ENCODE data around the gene PCDHAC2. TPM values are rescaled to one million over a fixed set of nuclear protein-coding genes. Genes with fewer than 3 reads are reported as not detected.

The PCDHAC2 gene
- total and polyA plus RNA-seq, 3 donors from 2014 or later: 9.4 to 19.6 (median 15.5) TPM

- Histone ChIP-seq H3K36me3 (ENCODE audit: low read depth, missing control alignments) (no peaks in the 10 kb centered on the region), H3K9me3 (no peaks in the 10 kb centered on the region), H3K27ac (no peak overlapping the region), H3K4me1 (no peaks in the 10 kb centered on the region), H3K27me3 (no peaks in the 10 kb centered on the region), H3K4me3 (no peak overlapping the region)
- no peak for DNase-seq
- intact Hi-C loops (cut with DNase I; ENCODE audit: low total_unique reads): no loop called here
- TF ChIP-seq POLR2A (IDR thresholded peaks at IDR 0.05) (no peak), CTCF (IDR thresholded peaks at IDR 0.05) (no peak)
- WGBS, 2 donors: 66 to 78% methylated on average over 7 of the region's 7 CpGs
Observed at GRCh38 chr5:140989254-140990020, 23.2 kb downstream of the PCDHAC2 start.

DNA sequence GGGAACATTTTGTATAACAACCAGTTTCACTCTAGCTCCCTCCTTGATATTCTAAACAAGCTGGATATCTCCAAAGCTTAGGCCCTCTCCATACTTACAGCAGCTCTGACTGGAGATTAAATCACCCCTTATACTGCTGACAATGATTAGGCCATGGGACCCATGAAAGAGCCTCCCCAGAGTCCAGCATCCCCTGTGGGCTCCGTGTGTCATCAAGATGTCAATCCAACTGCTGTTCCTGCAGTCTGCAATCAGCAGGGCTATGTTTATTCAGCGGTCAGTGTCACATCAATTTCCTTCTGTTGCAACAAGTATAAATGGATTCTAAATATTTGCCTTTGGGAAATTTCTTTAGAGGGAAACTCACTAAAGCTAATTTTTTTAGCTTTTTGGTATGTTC is 26.6 kb downstream of the PCDHAC2 start:
- Histone ChIP-seq H3K4me3 (no peak overlapping the region), H3K9me3 (no peaks in the 10 kb centered on the region), H3K36me3 (ENCODE audit: low read depth, missing control alignments) (no peaks in the 10 kb centered on the region), H3K27me3 (no peaks in the 10 kb centered on the region), H3K27ac (no peak overlapping the region), H3K4me1 (peaks cover 3% of the 10 kb centered on the region)
- TF ChIP-seq POLR2A (IDR thresholded peaks at IDR 0.05): no peak
- TF ChIP-seq CTCF (IDR thresholded peaks at IDR 0.05): no peak
- 75 to 86% methylated on average over 2 of the region's 2 CpGs for WGBS, 2 donors
- intact Hi-C loops (cut with DNase I; ENCODE audit: low total_unique reads): no loop called here
- DNase-seq: no peak

GRCh38 chr5:140996060-140996459 is 29.8 kb downstream of the PCDHAC2 start:
- no peak for TF ChIP-seq CTCF (IDR thresholded peaks at IDR 0.05)
- TF ChIP-seq POLR2A (IDR thresholded peaks at IDR 0.05): no peak
- peak overlapping the region; percentile 18 to 65 for H3K27ac ChIP-seq
- H3K36me3 ChIP-seq (ENCODE audit: low read depth, missing control alignments): no peaks in the 10 kb centered on the region
- peak; percentile 72 for DNase-seq
- 46 to 48% methylated on average over 1 of the region's 1 CpG for WGBS, 2 donors
- H3K27me3 ChIP-seq: no peaks in the 10 kb centered on the region
- H3K4me3 ChIP-seq: no peak overlapping the region
- intact Hi-C loops (cut with DNase I; ENCODE audit: low total_unique reads): no loop called here
- no peaks in the 10 kb centered on the region for H3K9me3 ChIP-seq
- peaks cover 5% of the 10 kb centered on the region for H3K4me1 ChIP-seq

DNA sequence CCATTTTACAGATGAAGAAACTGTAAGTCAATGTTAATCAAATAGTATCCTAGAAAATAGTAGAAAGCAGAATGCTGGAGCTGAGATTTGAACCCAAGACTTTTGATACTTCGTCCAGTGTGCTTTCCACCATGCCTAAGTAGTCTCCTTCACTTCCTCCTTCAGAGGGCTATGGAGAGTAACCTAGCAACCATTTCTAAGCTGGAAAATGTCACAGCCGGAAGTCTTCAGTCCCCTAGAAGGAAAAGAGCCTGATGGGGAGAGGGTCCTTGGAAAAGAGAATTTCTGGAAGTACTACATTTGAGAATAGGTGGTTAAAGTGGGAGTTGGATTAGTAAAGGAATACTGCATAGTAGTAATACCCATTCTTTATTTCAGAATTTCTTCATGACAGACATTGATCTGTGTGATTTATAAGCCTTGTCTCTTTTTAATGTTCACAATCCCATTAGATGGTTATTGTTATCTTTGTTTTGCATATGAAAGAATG is 32.7 kb downstream of the PCDHAC2 start:
- no peak overlapping the region for H3K27ac ChIP-seq
- WGBS, 2 donors: 80 to 84% methylated on average over 2 of the region's 2 CpGs
- no peak for DNase-seq

More for the DNA sequence above, 32.7 kb downstream of the PCDHAC2 start:
- TF ChIP-seq POLR2A (IDR thresholded peaks at IDR 0.05): no peak
- TF ChIP-seq CTCF (IDR thresholded peaks at IDR 0.05): no peak
- intact Hi-C loops (cut with DNase I; ENCODE audit: low total_unique reads): no loop called here
- no peaks in the 10 kb centered on the region for H3K27me3 ChIP-seq
- no peak overlapping the region for H3K4me3 ChIP-seq
- peaks cover 8% of the 10 kb centered on the region for H3K4me1 ChIP-seq
- no peaks in the 10 kb centered on the region for H3K9me3 ChIP-seq
- H3K36me3 ChIP-seq (ENCODE audit: low read depth, missing control alignments): no peaks in the 10 kb centered on the region
